SK-N-SH (cell line): Measurements from ENCODE around the gene SLC25A30. TPM values are rescaled to one million over a fixed set of nuclear protein-coding genes. Genes with fewer than 3 reads are reported as not detected.

ENCODE experiments used
- CTCF ChIA-PET: fragments of 300-600, 350-600 bp; formaldehyde crosslinking; extraction: SDS; loops from one replicate; lab custom pipeline; 2021; lab: Yijun Ruan, JAX
- POLR2A ChIA-PET: fragments of 350-600 bp; sonication (Branson Sonifier 250); formaldehyde crosslinking; extraction: SDS; loops from one replicate; lab custom pipeline; 2020; ENCODE audit warnings: antibody characterized with exemption, inconsistent platforms; lab: Yijun Ruan, JAX
- DNase-seq: peaks from one replicate; pipeline ENCODE4 v3.0.0; 2012
- H2AFZ ChIP-seq: fragments of 200-600 bp; sonication (generic); 2 replicates; pipeline ENCODE4 v1.8.1; 2016; ENCODE audit warnings: antibody characterized with exemption, mild to moderate bottlenecking, low read depth
- H3F3A ChIP-seq: fragments of 200-600 bp; sonication (generic); replicated peaks from 2 replicates; pipeline ENCODE3; 2016; ENCODE audit warnings: antibody characterized with exemption, mild to moderate bottlenecking; ENCODE audit not compliant: insufficient read depth
- H3K27ac ChIP-seq, 2 experiments: fragments of 200-500 bp in 1 of 2; fragments of 200-600 bp in 1 of 2; sonication (Bioruptor generic) in 1 of 2; sonication (generic), shearing (Covaris generic) in 1 of 2; 2 replicates each; pipeline versions ENCODE4 v1.5.1 to v1.6.1; 2014 to 2016; ENCODE audit warnings: low read depth in 2 of 2, inconsistent platforms in 1 of 2, low read length in 1 of 2, mild to moderate bottlenecking in 1 of 2, mixed read lengths in 1 of 2
- H3K27me3 ChIP-seq: fragments of 200-600 bp; sonication (generic), shearing (Covaris generic); 2 replicates; pipeline ENCODE4 v1.6.1; 2016; ENCODE audit warnings: mixed run types; ENCODE audit not compliant: insufficient read depth
- H3K36me3 ChIP-seq, 2 experiments: fragments of 200-500 bp in 1 of 2; fragments of 200-600 bp in 1 of 2; sonication (Bioruptor generic) in 1 of 2; sonication (generic) in 1 of 2; replicated peaks in 1 of 2; 2 replicates each; pipeline versions ENCODE3 to v1.5.1; 2014 to 2016; ENCODE audit warnings: low read length in 1 of 2, mild to moderate bottlenecking in 1 of 2; ENCODE audit not compliant: insufficient read depth in 2 of 2, control insufficient read depth in 1 of 2
- H3K4me1 ChIP-seq, 2 experiments: fragments of 200-500 bp in 1 of 2; fragments of 200-600 bp in 1 of 2; sonication (Bioruptor generic) in 1 of 2; sonication (generic), shearing (Covaris generic) in 1 of 2; 2 replicates each; pipeline versions ENCODE4 v1.5.1 to v1.6.1; 2014 to 2016; ENCODE audit warnings: low read depth in 1 of 2, low read length in 1 of 2, mixed run types in 1 of 2; ENCODE audit not compliant: insufficient read depth in 2 of 2, control insufficient read depth in 1 of 2
- H3K4me2 ChIP-seq: fragments of 200-600 bp; sonication (generic), shearing (Covaris generic); 2 replicates; pipeline ENCODE4 v1.6.1; 2017; ENCODE audit warnings: mixed run types
- H3K4me3 ChIP-seq, 2 experiments: fragments of 200-500 bp in 1 of 2; fragments of 200-600 bp in 1 of 2; sonication (Bioruptor generic) in 1 of 2; sonication (generic), shearing (Covaris generic) in 1 of 2; 2 replicates each; pipeline versions ENCODE4 v1.5.1 to v1.8.1; 2014 to 2016; ENCODE audit warnings: low read depth in 2 of 2, inconsistent platforms in 1 of 2, low read length in 1 of 2, mild to moderate bottlenecking in 1 of 2, mixed read lengths in 1 of 2, moderate library complexity in 1 of 2
- H3K79me2 ChIP-seq: fragments of 200-600 bp; sonication (generic); 2 replicates; pipeline ENCODE4 v1.8.1; 2017; ENCODE audit warnings: mild to moderate bottlenecking; ENCODE audit not compliant: insufficient read depth
- H3K9ac ChIP-seq: fragments of 200-600 bp; sonication (generic); 2 replicates; pipeline ENCODE4 v1.6.1; 2017; ENCODE audit warnings: mixed run types
- H3K9me2 ChIP-seq: fragments of 200-600 bp; sonication (generic); 2 replicates; pipeline ENCODE4 v1.6.1; 2017; ENCODE audit warnings: mixed run types
- H3K9me3 ChIP-seq: fragments of 200-600 bp; sonication (generic); 2 replicates; pipeline ENCODE4 v1.6.1; 2017; ENCODE audit warnings: mixed run types, mild to moderate bottlenecking, moderate library complexity
- H4K20me1 ChIP-seq: fragments of 200-600 bp; sonication (generic); 2 replicates; pipeline ENCODE4 v1.6.1; 2017; ENCODE audit warnings: mild to moderate bottlenecking, mixed run types; ENCODE audit not compliant: insufficient read depth
- EZH2phosphoT487 ChIP-seq: fragments of 200-600 bp; sonication (generic); IDR thresholded peaks from 2 replicates; pipeline ENCODE4 v1.6.1; 2017; ENCODE audit warnings: low read depth, mixed run types, mild to moderate bottlenecking, antibody characterized with exemption, moderate library complexity, borderline replicate concordance
- FOSL2 ChIP-seq: IDR thresholded peaks from 2 replicates; pipeline ENCODE4 v1.4.0; 2012; ENCODE audit warnings: low read depth, mild to moderate bottlenecking, moderate library complexity, borderline replicate concordance
- FOXJ3 ChIP-seq: sonication (generic); formaldehyde crosslinking; IDR thresholded peaks from 2 replicates; pipeline ENCODE4 v1.5.1; 2020; ENCODE audit warnings: mild to moderate bottlenecking, missing genetic modification reagents
- FOXM1 ChIP-seq: IDR thresholded peaks from 2 replicates; pipeline ENCODE4 v1.4.0; 2012; ENCODE audit warnings: low read depth, mild to moderate bottlenecking
- GABPA ChIP-seq: IDR thresholded peaks from 2 replicates; pipeline ENCODE4 v1.4.0; 2012; ENCODE audit warnings: low read depth, mild to moderate bottlenecking
- MAX ChIP-seq: IDR thresholded peaks from 2 replicates; pipeline ENCODE4 v1.4.0; 2012; ENCODE audit warnings: low read depth
- MXI1 ChIP-seq: IDR thresholded peaks from 2 replicates; pipeline ENCODE4 v1.6.1; 2012; ENCODE audit warnings: mild to moderate bottlenecking, low read depth, low read length, improper control_type of control experiment
- POLR2AphosphoS5 ChIP-seq: IDR thresholded peaks from 2 replicates; pipeline ENCODE4 v1.6.1; 2012; ENCODE audit warnings: low read depth, low read length
- RCOR1 ChIP-seq: fragments of 150-350 bp; IDR thresholded peaks from 2 replicates; pipeline ENCODE4 v1.6.1; 2017; ENCODE audit warnings: antibody characterized with exemption, low read length
- RFX5 ChIP-seq: IDR thresholded peaks from 2 replicates; pipeline ENCODE4 v1.6.1; 2012; ENCODE audit warnings: mild to moderate bottlenecking, improper control_type of control experiment, low read length
- SIN3A ChIP-seq: IDR thresholded peaks from 2 replicates; pipeline ENCODE4 v1.6.1; 2012; ENCODE audit warnings: low read depth, mild to moderate bottlenecking, low read length, moderate library complexity, borderline replicate concordance
- TEAD4 ChIP-seq: IDR thresholded peaks from 2 replicates; pipeline ENCODE4 v1.4.0; 2012; ENCODE audit warnings: mild to moderate bottlenecking, borderline replicate concordance; ENCODE audit not compliant: insufficient read depth
- USF2 ChIP-seq: fragments of 150-350 bp; IDR thresholded peaks from 2 replicates; pipeline ENCODE4 v1.6.1; 2017; ENCODE audit warnings: antibody characterized with exemption, low read length, low read depth, borderline replicate concordance
- WGBS: methylation state at CpG from one replicate; pipeline ENCODE4 v1.1.6; 2017; ENCODE audit warnings: low lambda C conversion rate; 5-methylcytosine and 5-hydroxymethylcytosine counted together
- polyA plus RNA-seq, 3 experiments: library from polyadenylated mRNA; depleted of rRNA; stranded (reverse); fragments of >200 nt; gene quantifications; 2 replicates each; pipeline ENCODE4 v1.2.3, GENCODE V29; 2012
- TF ChIP-seq, protein P1 (sequence below): IDR thresholded peaks from 2 replicates; pipeline ENCODE4 v1.4.0; 2012; ENCODE audit warnings: low read depth, borderline replicate concordance
- TF ChIP-seq, protein P2 (sequence below): IDR thresholded peaks from 2 replicates; pipeline ENCODE4 v1.4.0; 2012; ENCODE audit warnings: low read depth, borderline replicate concordance
- TF ChIP-seq, protein P3 (sequence below): fragments of 200-600 bp; sonication (generic); IDR thresholded peaks from 2 replicates; pipeline ENCODE4 v1.6.1; 2017; ENCODE audit warnings: antibody characterized with exemption, mild to moderate bottlenecking, moderate library complexity

Gene SLC25A30
- polyA plus RNA-seq, 1 of the 3 experiments (the other 2 are of a cell fraction): 9.6 TPM

DNA sequence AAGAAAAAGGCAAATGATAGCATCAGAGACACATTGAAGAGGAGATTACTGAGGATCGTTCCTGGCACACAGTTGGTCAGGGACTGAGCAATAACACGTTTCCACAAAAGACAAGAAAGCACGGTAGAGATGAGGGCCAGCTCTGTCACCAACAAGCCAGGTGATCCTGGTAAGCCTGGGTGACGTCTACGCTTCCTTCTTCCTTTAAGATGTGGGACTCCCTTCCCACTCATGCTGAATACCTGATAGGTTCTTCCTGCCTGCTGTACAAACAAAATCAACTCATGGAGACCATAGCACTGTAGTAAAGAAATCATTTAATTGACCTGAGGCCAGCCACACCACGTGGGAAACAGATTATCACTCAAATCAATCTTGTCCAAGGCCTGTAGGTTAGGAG, 26.9 kb upstream of the SLC25A30 start:
- H3K79me2 ChIP-seq: no peaks in the 10 kb centered on the region
- peaks cover 8% of the 10 kb centered on the region for H3F3A ChIP-seq
- POLR2A ChIA-PET: interaction anchor here (1.0 kb wide), 1 partner anchor 11 kb away, joined by 3 read pairs; no protein-coding TSS in a partner anchor
- H3K27me3 ChIP-seq: no peaks in the 10 kb centered on the region
- H3K36me3 ChIP-seq: no peaks in the 10 kb centered on the region
- TF ChIP-seq TEAD4 (no peak), USF2 (no peak), RFX5 (no peak), FOXJ3 (CRISPR knock-in tag) (no peak), RCOR1 (no peak), MXI1 (no peak), MAX (no peak), POLR2AphosphoS5 (no peak), SIN3A (no peak), GABPA (no peak), FOSL2 (no peak), EZH2phosphoT487 (no peak), FOXM1 (no peak)
- TF ChIP-seq, protein P1, sequence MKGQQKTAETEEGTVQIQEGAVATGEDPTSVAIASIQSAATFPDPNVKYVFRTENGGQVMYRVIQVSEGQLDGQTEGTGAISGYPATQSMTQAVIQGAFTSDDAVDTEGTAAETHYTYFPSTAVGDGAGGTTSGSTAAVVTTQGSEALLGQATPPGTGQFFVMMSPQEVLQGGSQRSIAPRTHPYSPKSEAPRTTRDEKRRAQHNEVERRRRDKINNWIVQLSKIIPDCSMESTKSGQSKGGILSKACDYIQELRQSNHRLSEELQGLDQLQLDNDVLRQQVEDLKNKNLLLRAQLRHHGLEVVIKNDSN: no peak
- TF ChIP-seq, protein P2, sequence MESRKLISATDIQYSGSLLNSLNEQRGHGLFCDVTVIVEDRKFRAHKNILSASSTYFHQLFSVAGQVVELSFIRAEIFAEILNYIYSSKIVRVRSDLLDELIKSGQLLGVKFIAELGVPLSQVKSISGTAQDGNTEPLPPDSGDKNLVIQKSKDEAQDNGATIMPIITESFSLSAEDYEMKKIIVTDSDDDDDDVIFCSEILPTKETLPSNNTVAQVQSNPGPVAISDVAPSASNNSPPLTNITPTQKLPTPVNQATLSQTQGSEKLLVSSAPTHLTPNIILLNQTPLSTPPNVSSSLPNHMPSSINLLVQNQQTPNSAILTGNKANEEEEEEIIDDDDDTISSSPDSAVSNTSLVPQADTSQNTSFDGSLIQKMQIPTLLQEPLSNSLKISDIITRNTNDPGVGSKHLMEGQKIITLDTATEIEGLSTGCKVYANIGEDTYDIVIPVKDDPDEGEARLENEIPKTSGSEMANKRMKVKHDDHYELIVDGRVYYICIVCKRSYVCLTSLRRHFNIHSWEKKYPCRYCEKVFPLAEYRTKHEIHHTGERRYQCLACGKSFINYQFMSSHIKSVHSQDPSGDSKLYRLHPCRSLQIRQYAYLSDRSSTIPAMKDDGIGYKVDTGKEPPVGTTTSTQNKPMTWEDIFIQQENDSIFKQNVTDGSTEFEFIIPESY: no peak
- TF ChIP-seq, protein P3, sequence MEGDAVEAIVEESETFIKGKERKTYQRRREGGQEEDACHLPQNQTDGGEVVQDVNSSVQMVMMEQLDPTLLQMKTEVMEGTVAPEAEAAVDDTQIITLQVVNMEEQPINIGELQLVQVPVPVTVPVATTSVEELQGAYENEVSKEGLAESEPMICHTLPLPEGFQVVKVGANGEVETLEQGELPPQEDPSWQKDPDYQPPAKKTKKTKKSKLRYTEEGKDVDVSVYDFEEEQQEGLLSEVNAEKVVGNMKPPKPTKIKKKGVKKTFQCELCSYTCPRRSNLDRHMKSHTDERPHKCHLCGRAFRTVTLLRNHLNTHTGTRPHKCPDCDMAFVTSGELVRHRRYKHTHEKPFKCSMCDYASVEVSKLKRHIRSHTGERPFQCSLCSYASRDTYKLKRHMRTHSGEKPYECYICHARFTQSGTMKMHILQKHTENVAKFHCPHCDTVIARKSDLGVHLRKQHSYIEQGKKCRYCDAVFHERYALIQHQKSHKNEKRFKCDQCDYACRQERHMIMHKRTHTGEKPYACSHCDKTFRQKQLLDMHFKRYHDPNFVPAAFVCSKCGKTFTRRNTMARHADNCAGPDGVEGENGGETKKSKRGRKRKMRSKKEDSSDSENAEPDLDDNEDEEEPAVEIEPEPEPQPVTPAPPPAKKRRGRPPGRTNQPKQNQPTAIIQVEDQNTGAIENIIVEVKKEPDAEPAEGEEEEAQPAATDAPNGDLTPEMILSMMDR: no peak
- WGBS: 68% methylated on average over 6 of the region's 6 CpGs
- no peaks in the 10 kb centered on the region for H3K9me3 ChIP-seq
- H2AFZ ChIP-seq: no peak overlapping the region
- CTCF ChIA-PET: no interaction called here
- peaks cover 0 to 5% of the 10 kb centered on the region in 2 experiments; a peak in 1 of 4 replicates for H3K4me1 ChIP-seq
- no peak overlapping the region for H3K4me2 ChIP-seq
- no peaks in the 10 kb centered on the region for H4K20me1 ChIP-seq
- H3K27ac ChIP-seq: no peak overlapping the region
- H3K9me2 ChIP-seq: no peaks in the 10 kb centered on the region
- no peak for DNase-seq
- H3K4me3 ChIP-seq: no peak overlapping the region
- H3K9ac ChIP-seq: no peak overlapping the region
